ENCODE data around the gene SH3PXD2B.
A peak's percentile ranks its signal among the peaks of the same experiment; 100 is the strongest.
"Not testable (repeated sequence)": the region's sequence is repeated elsewhere in the genome, so short reads cannot be mapped to it uniquely, and the experiment has no call there.

SH3PXD2B gene

DNA sequence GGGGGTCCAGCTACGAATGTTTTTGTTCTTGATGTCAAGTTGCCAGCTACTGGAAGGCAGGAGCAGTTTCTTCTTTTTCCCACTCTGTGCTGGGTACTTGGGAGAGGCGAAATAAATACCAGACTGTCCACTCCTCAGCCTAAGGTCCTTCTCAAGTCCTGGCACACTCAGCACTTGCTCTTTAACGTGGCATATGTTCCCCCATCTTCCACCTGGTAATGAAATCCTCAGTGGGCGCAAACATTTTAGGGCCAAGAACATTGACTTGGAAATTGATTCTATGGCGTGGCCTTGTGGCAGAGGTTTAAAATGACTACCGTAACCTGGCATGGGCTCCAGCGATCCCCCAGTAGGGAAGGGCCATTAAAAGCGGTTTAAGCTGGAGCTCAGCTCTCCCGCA lies 119.7 kb downstream of the SH3PXD2B start:
- no peak for DNase-seq

DNA sequence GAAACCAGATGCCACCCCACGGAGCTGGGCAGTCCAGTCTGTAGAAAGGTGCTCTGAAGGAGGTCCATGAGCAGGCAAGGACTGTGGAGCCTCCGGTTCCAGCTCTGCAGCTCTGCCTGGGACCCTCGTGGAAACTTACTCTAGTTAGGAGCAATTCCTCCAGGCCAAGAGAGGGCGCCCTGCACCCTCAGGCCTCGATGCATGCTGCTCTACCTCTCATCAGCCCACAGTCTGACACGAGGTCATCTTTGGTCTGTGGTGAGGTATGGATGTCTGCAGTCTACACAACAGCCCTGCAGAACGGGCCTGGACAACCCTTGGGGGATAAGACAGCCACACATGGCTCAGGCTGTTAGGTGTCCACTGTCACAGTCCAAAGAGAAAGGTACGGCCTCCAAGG lies 120.1 kb downstream of the SH3PXD2B start:
- no peak for DNase-seq

DNA sequence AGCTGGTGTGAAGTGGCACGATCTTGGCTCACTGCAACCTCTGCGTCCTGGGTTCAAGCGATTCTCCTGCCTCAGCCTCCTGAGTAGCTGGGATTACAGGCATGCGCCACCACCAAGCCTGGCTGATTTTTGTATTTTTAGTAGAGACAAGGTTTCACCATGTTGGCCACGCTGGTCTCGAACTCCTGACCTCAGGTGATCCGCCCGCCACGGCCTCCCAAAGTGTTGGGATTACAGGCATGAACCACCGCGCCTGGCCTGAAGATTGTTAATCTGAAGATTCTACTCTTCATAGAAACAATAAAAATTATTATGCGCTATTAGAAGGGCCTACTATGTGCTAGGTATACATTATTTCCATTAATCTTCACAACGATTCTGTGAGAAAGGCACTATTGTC lies 127.4 kb downstream of the SH3PXD2B start:
- DNase-seq = not testable (repeated sequence)

DNA sequence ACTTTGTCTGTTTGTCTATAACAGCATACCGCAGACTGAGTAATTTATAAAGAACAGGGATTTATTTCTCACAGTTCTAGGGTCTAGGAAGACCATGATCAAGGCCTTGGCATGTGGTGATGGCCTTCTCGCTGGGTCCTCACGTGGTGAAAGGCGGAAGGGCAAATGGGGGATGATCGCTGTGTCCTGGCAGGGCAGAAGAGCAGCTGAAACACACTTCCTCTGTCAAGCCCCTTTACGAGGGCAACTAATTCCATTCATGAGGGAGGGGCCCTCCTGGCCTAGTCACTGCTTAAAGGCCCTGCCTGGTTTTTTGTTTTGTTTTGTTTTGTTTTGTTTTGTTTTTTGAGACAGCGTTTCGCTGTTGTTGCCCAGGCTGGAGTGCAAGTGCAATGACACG lies 128.9 kb downstream of the SH3PXD2B start:
- DNase-seq = no peak

DNA sequence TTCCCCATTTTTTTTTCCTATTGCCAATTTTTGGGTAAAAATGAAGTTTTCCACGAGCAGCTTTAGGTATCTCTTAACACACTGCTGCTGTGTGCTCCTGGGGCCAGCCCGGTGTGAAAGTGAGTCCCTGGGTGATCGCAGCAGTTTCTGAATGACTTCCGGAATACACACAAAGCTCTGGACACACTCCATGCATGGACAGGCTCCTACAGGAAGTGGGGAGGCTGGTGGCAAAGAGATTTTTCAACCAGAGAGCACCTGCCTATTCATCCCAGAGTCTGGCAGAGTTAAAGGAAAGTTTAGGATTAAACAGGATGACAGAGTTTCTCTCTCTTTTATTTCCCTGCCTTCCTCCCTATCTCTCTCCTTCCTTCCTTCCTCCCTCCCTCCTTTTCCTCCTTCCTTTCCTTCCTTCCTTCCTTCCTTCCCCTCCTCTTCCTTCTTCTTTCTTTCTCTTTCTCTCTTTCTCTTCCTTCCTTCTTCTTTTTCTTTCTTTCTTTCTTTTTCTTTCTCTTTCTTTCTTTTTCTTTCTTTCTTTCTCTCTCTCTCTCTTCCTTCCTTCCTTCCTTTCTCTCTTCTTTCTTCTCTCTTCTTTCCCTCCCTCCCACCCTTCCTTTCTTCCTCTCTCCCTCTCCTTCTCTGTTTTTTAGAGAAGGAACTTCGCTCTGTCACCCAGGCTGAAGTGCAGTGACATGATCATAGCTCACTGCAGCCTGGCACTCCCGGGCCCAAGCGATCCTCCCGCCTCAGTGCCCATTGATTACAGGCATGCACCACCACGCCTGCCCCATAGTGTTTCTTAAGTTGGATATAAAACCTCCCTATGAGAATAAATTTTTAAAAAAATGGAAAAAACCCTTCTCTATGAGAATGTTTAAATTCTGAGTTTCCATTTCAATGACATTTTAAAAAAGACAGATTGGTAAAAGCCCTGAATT lies 132.0 kb downstream of the SH3PXD2B start:
- no peak for DNase-seq

DNA sequence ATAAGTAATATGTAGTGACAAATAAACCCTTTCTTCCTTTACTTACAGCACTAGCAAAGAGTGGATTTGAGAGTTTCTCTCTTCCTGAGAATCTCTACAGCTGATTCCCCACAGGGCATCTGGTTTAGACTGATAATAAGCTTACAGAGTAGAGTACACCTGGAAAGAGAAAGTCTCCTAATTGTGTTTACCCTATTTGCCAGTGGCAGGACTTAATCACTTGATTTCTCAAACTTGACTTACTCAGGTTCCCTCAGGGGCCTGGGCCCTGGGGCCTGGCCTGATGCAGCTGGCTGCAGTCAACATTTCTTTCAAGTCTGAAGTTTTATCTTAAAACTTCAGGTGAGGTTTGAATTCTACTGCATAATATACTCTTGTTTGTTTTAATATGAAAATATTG lies 132.7 kb downstream of the SH3PXD2B start:
- no peak for DNase-seq

DNA sequence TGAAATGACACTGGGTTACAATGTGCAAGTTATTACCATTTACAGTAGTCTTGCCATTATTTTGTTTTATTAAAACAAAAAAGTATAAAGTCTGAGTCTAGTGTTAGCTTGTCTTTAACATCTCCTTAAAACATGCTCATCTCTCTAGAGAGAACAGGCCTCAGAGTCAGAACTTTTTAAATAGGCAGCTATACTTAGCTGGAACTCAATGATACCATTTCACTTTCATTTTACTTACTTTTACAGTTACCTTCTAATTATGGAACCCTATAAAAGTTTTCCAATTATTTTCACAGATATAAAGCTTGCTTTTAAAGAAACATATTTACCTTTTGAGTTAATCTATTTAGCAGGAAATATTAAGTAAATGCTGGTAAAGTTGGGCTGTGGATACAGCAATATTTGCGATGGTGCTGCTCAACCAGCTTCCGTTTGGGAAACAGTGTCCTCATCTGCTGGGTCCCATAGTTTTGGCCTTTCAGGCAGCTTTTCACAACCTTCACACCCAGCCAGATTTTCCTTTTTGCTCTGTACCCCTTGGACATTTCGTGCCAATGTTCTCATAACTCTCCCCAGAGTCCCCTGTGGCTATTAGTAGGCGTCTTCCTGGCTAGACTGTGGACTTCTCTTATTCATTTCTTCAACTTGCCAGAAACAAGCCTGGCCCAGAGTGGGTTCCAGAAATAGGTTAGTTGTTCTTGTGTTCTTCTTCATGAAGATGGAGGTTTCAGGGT lies 134.4 kb downstream of the SH3PXD2B start:
- no peak for DNase-seq

DNA sequence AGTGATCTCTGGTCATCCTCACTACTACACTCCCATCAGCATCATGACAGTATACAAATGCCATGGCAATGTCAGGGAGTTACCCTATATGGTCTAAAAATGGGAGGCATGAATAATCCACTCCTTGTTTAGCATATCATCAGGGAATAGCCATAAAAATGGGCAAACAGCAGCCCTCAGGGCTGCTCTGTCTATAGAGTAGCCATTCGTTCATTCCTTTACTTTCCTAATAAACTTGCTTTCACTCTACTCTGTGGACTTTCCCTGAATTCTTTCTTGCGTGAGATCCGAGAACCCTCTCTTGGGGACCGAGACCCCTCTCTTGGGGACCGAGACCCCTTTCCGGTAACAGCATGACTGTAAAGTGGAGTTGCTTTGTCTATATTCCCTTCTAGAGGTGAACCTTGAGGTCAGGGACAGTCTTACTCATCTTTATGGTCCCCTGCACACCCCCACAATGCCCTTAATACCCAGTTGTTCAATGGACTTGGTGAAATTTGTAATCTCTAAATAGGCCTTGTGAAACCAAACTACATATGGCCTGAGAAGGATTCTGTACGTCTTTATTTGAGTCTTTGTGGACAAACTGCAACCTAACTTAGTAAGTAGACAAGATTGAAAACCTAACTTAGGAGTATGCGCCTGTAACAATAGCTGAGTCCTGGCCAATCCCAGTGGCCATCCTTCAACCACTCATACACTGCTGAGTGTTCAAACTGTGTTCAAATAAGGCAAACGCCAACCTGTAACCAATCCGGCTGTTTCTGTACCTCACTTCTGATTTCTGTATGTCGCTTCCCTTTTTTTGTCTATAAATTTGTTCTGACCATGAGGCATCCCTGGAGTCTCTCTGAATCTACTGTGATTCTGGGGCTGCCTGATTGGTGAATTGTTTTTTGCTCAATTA lies 138.5 kb downstream of the SH3PXD2B start:
- no peak for DNase-seq

DNA sequence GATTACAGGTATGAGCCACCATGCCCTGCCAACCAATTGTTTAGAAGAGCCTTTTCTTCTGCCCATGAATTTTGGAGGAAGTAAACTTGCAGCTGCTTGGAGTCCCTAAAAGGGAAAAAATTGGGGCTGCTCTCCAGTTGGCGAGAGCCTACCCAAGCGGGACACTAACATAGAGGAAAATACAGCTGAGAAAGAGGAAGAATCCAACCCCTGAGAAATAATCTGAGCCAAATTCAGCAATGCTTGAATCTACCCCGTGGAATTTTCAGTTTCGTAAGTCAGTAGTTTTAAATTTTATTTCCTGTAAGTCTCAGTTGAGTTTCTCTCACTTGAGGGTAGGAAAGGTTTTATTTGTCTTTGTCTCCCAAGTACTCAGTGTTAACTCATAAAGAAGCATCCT lies 140.4 kb downstream of the SH3PXD2B start:
- no peak for DNase-seq

DNA sequence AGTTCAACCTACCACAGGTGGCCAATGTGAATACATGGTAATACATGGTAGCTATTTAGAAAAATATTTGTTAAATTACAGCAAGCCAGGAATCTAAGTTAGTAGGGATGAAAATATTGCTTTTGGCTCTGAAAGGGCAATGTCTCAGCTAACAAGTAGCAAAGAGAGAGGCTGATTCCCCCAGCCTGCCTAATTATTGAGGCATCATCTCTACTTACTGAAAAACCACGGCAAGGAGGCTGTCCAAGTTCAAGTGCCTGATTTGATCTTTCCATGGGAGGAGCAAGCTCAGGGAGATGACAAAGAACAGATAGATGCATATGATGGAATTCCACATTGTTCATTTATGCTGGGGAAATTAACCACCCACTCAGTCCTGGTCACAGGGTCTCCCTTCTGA lies 142.0 kb downstream of the SH3PXD2B start:
- DNase-seq = no peak

DNA sequence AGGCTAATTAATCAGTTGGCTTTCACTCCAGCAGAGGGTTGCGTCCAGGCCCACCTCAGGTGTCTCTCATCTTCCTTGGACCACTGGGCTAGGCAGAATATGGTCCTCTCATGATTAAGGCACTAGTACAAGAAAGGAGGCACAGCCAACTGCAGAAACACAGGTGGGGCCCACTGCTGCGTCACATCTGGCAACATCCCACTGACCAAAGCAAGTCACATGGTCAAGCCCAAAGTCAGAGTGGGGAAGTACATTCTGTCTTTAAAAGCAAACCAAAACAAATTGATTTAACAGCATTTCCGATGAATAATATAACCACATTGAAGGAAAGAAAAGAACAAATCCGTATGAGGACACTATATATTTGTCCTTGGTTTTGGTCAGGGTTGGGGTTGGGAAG lies 142.7 kb downstream of the SH3PXD2B start:
- DNase-seq = no peak

DNA sequence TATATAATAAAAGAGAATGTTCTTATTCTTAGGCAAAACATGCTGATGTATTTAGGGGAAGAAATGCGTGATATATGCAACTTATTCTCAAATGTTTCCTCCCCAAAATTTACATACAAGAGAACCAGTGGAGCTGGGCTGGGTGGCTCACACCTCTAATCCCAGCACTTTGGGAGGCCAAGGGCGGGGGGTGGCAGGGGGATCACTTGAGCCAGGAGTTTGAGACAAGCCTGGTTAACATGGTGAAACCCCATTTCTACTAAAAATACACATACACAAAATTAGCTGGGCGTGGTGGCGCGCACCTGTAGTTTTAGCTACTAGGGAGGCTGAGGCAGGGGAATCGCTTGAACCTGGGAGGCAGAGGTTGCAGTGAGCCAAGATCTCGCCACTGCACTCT lies 143.3 kb downstream of the SH3PXD2B start:
- DNase-seq = no peak

DNA sequence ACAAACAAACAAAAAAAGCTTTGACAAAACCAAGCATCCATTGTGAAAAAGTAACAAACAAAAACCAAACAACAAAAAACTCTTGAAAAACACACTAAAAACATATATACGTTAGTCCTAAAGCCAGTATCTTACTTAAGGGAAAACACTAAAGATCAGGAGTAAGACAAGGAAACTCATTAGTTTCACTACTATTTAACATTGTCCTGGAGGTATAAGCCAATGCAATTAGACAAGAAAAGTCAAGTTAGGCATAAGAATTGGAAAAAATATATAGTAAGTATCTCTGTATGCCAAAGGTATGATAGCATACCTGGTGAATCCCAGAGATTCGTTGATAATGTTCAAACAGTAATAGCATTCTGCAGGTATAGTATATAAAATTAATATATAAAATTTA lies 148.9 kb downstream of the SH3PXD2B start:
- DNase-seq = no peak

DNA sequence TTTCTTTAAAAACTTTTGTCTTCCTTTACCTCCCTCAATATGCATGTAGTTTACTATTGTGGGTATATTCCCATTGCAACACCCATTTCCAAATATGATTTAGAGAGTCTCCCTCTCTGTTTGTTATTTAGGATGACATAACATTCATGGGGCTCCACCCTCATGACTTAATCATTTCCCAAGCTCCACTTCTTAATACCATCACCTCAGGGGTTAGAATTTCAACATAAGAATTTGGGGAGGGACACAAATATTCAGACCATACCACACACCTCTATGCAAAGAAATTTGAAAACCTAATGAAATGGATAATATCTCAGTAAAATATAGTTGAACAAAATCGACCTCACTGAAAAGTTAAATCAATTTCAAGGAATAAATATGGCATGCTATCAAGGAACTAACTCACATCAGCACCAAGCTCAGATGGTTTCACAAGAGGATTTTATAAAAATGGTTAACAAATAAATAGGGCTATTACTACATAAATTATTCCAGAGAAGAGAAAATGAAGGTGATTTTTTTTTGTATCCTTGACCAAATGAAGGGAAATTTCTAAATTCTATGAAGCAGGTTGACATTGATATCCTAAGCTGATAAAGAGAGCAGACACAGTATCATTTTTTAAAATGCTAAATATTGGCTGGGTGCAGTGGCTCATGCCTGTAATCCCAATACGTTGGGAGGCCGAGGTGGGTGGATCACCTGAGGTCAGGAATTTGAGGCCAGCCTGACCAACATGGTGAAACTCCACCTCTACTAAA lies 150.6 kb downstream of the SH3PXD2B start:
- no peak for DNase-seq

DNA sequence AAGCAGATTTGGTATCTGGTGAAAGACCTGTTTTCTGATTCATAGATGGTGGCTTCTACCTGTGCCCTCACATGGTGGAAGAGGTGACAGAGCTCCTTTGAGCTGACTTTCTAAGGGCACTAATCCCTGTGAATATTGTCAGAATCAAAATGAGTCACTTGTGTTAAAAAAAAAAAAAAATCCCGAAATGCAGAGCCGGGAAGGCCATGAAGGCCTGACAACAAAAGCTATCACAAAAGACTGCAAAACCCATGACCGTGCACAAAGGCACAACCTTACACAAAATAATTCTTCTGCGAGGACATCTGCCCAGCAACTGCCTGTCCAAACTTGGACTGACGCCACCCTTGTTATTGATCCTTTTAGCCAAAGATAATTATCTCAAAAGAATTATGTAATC lies 151.2 kb downstream of the SH3PXD2B start:
- DNase-seq = no peak

DNA sequence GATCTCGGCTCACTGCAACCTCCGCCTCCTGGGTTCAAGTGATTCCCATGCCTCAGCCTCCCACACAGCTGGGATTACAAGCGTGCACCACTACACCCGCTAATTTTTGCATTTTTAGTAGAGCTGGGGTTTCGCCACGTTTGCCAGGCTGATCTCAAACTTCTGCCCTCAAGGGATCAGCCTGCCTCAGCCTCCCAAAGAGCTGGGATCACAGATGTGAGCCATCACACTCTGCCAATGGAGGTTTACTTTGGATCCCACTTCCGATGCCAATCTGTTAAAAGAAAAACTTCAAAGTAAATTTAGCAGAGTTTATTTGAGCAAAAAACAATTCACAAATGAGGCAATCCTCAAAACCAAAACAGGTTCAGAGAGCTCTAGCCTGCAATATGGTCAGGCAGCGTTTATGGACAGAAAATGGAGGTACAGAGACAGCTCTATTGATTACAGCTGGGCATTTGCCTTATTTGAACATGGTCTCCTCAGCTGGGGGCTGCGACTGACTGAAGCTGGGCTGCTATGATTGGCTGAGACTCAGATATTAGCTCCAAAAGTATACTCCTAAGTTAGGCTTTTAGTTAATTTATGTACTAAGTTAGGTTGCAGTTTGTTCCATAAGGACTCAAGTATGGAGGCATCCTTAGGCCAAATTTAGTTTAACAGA lies 152.1 kb downstream of the SH3PXD2B start:
- no peak for DNase-seq

DNA sequence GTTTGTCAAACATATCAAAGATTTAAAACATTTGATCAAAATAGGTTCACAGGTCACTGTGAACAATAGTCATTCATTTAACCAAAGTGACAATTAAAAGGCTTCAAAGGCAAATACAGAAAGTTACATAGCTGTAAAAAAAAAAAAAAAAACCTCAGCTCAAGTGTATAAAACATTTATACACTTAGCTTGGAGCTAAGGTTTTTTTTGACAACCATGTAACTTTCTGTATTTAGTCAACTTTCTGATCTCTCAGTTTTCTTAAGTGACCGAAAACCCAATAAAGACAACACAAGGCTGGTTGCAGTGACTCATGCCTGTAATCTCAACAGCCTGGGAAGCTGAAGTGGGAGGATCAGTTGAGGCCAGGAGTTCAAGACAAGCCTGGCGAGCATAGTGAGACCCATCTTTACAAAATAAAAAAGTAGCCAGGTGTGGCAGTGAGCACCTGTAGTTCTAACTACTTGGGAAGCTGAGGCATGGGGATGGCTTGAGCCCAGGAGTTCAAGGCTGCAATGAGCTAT lies 154.3 kb downstream of the SH3PXD2B start:
- no peak for DNase-seq

DNA sequence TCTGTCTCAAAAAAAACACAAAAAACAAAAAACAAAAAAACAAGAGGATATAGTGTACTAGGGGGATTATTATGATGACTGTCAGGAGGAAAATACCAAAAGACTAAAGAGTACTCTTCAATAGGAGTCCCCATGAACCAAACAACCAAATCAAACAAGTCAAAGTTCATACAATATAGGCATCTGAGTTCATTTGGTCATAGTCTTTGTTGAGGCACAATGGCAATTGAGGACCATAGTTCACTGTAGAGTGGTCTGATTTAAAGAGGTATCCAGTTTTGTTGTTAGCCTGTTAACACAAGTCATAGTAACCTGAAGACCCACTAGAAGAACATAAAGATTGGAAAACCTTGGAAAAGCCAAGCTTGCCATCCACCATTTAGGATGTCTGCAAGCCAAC lies 159.5 kb downstream of the SH3PXD2B start:
- DNase-seq = no peak

DNA sequence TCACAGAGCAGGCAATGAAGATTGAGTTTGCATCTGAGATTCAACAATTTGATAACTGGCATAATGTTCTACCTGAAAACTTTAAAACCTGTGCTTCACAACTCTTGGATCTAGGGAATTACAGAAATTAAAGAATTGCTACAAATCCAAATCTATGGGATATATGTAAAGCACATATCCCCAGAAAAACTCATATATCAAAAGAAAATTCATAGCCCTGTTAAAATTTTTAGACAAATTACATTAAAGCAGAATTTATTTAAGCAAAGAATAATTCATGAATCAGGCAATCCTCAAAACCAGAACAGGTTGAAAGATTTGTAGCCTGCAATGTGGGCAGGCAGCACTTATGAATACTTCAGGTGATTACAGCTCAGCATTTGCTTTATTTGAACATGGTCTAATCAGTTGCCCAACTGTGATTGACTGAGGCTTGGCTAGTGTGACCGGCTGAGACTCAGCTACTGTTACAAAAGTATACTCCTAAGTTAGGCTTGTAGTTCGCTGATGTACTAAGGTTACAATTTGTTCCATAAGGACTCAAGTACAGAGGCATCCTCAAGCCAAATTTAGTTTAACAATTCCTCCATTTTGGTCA lies 160.5 kb downstream of the SH3PXD2B start:
- DNase-seq = no peak

DNA sequence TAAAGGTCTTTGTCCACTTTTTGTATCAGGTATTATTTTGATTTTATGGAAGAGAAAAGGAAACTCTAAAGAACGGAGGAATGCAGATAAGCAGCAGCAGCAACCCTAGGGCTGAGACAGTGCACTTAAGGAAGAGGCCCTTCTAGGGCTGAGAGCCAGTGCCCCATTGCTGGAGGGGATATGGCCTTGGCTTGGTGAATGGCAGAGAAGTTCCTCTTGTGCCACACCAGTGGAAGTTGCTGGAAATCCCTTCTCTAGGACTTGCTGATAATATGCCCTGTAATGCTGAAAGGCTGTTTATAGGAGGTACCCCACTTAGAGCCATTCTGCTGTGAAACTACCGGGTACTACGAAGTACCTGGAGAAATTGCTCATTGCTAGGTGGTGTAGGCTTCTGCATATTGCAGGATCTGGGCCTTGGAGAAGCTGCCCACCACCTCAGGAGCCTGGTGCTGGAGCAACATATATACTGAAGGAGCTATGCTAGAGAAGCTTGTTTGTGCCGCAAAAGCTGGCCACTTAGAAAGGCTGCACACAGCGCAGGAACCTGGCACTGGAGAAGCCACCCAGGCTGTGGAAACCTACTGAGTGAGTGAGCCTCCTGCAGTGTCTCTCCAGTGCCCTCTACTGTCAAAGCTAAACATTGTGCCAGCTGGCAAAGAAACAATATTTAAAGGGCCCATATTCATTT lies 161.1 kb downstream of the SH3PXD2B start:
- peak; percentile 68 for DNase-seq

Measured in CD4-positive, alpha-beta T cell treated with Interleukin-6 for 4 hours (primary cell).